GM10266 (cell line): ENCODE data around the gene ORC4.

Experiments
- DNase-seq: peaks from one replicate; pipeline ENCODE4 v3.0.0; 2012; ENCODE audit errors: extremely low spot score
- CTCF ChIP-seq: IDR thresholded peaks from 2 replicates; pipeline ENCODE4 v1.5.1; 2012; ENCODE audit warnings: mild to moderate bottlenecking, low read depth; ENCODE audit not compliant: control insufficient read depth, insufficient read depth; ENCODE audit errors: missing control alignments

Gene ORC4

GRCh38 chr2:148048475-148049221 is 28.1 kb upstream of the ORC4 start:
- peak; percentile 15 for DNase-seq
- peak; percentile 11 for TF ChIP-seq CTCF

- no peak for DNase-seq
- no peak for TF ChIP-seq CTCF
These were observed 26.3 kb upstream of the ORC4 start for GRCh38 chr2:148046802-148047201.

- TF ChIP-seq CTCF = no peak
- no peak for DNase-seq
These were observed 23.8 kb upstream of the ORC4 start for GRCh38 chr2:148044322-148044721.

- TF ChIP-seq CTCF = no peak
- peak; percentile 41 for DNase-seq
These were observed 21.7 kb upstream of the ORC4 start for GRCh38 chr2:148042219-148042618.

- TF ChIP-seq CTCF = no peak
These were observed 19.2 kb upstream of the ORC4 start for GRCh38 chr2:148039783-148040182.

GRCh38 chr2:148032215-148032614 is 11.7 kb upstream of the ORC4 start:
- TF ChIP-seq CTCF = no peak
- no peak for DNase-seq

More at GRCh38 chr2:148039783-148040182, 19.2 kb upstream of the ORC4 start:
- no peak for DNase-seq

- no peak for TF ChIP-seq CTCF
These were observed 10.6 kb upstream of the ORC4 start for GRCh38 chr2:148031152-148031551.

More at GRCh38 chr2:148031152-148031551, 10.6 kb upstream of the ORC4 start:
- no peak for DNase-seq
